ENCODE data around the gene RNGTT. TPM values are rescaled to one million over a fixed set of nuclear protein-coding genes. Genes with fewer than 3 reads are reported as not detected.

The RNGTT gene
- total and polyA plus RNA-seq, 10 of the 15 experiments (the other 5 are each of a cell fraction or from before 2014, with no cell fraction given) = 7.7 to 30.4 (median 22.2) TPM

- in situ Hi-C loops (cut with MboI) = no loop called here
- FAIRE-seq (no peak), DNase-seq (ENCODE audit: low read depth, low spot score) (no peak), ATAC-seq (peak; percentile 36)
- no peaks in the 10 kb centered on the region; the same call in 1 of the 2 replicates for H3K79me2 ChIP-seq (ENCODE audit: control insufficient read depth, insufficient read depth, low read length)
- no peaks in the 10 kb centered on the region for H3K27me3 ChIP-seq (replicated peaks in 1 of 2; ENCODE audit: control insufficient read depth in 2 of 2, insufficient read depth in 2 of 2, low read length in 1 of 2)
- TF ChIP-seq BHLHE40 (IDR thresholded peaks at IDR 0.05; ENCODE audit: borderline replicate concordance in 1 of 2, low read depth in 2 of 2, low read length in 1 of 2) = no peak
- no peak for TF ChIP-seq NRF1 (conservative IDR thresholded peaks at IDR 0.05; ENCODE audit: low read depth, low read length)
- no peak for TF ChIP-seq PAX5 (IDR thresholded peaks at IDR 0.05; ENCODE audit: borderline replicate concordance, low read depth, low read length)
- no peak for TF ChIP-seq NKRF (conservative IDR thresholded peaks at IDR 0.05)
- TF ChIP-seq ZNF687 (IDR thresholded peaks at IDR 0.05) = no peak
- no peak for TF ChIP-seq LARP7 (IDR thresholded peaks at IDR 0.05)
- TF ChIP-seq RFX5 (IDR thresholded peaks at IDR 0.05; ENCODE audit: low read depth, low read length) = no peak
- no peak for TF ChIP-seq MXI1 (IDR thresholded peaks at IDR 0.05; ENCODE audit: low read depth, low read length)
- no peak for TF ChIP-seq IKZF2 (IDR thresholded peaks at IDR 0.05)
- TF ChIP-seq ATF2 (IDR thresholded peaks at IDR 0.05; ENCODE audit: low read length) = no peak
- no peak for TF ChIP-seq CBFB (IDR thresholded peaks at IDR 0.05; ENCODE audit: low read depth)
- no peak for TF ChIP-seq CEBPZ (IDR thresholded peaks at IDR 0.05; ENCODE audit: low read depth, low read length)
- H2AFZ ChIP-seq (ENCODE audit: control insufficient read depth, low read depth, low read length) = no peak overlapping the region
- no peak overlapping the region for H3K9ac ChIP-seq (ENCODE audit: control insufficient read depth, insufficient read depth, low read length)
- no peak overlapping the region for H3K27ac ChIP-seq (ENCODE audit: control insufficient read depth, insufficient read depth)
- no peaks in the 10 kb centered on the region; the same call in 2 of the 3 replicates for H3K9me3 ChIP-seq (replicated peaks; ENCODE audit: control insufficient read depth, insufficient read depth, low read length)
- ChIA-PET RAD21 (ENCODE audit: unreplicated experiment) (no interaction called here), SMC1A (ENCODE audit: uncharacterized antibody, unreplicated experiment) (interaction anchor here (0.9 to 1.9 kb wide), 7 partner anchors 10 to 1032 kb away, joined by 3 to 6 read pairs (median 3); no protein-coding TSS in a partner anchor), CTCF (interaction anchor here (0.7 to 1.8 kb wide), 3 partner anchors 9 to 935 kb away, joined by 3 to 5 read pairs (median 5); no protein-coding TSS in a partner anchor), POLR2A (interaction anchor here (0.5 kb wide), 1 partner anchor 162 kb away, joined by 3 read pairs; no protein-coding TSS in a partner anchor)
- no peak overlapping the region for H3K4me2 ChIP-seq (ENCODE audit: control insufficient read depth, insufficient read depth)
- H3K36me3 ChIP-seq (ENCODE audit: control insufficient read depth in 2 of 2, insufficient read depth in 2 of 2, low read length in 1 of 2) = peaks cover 0 to 4% of the 10 kb centered on the region in 2 experiments; a peak in 3 of 4 replicates
- BruUV-seq (replicated peaks) = no TSS peak
- H3K4me1 ChIP-seq (ENCODE audit: control insufficient read depth, insufficient read depth, low read length) = peaks cover 3% of the 10 kb centered on the region; the same call in 1 of the 2 replicates
- H3K4me3 ChIP-seq = no peak overlapping the region
- H4K20me1 ChIP-seq (ENCODE audit: control insufficient read depth, insufficient read depth) = no peaks in the 10 kb centered on the region
- intact Hi-C loops (cut with micrococcal nuclease; ENCODE audit: unreplicated experiment) = no loop called here
These were observed 98.9 kb downstream of the RNGTT start for GRCh38 chr6:88864359-88865054.
